ENCODE results near the gene FOSL1. TPM values are rescaled to one million over a fixed set of nuclear protein-coding genes. Genes with fewer than 3 reads are reported as not detected.

Gene FOSL1
- total and polyA plus RNA-seq, 2 donors (not counting 3 experiments of a cell fraction or from before 2014, with no cell fraction given) = 18.1 to 53.8 TPM

DNA sequence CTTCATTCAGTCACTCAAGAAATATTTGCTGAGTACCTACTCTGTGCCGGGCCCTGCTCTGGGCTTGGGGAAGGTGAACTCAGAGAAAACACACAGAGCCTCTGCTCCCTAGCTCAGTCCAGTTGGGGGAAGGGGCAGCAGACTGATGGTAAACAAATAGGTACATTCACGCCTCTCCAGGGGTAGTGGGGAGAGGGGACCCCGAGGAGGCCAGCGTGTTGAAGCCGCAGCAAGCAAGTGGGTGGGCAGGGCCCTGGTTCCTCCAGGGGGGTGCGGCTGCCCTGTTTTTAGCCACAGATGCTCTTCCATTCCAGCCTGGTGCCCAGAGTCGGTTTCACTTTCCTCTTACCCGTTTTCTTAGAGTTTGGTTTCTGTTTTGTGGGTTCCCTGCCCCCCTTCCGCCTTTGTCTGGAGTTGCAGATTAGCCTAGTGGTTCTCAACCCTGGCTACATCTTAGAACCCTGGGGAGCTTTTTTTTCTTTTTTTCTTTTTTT lies 27.8 kb upstream of the FOSL1 start:
- ChIA-PET CTCF (interaction anchor here (0.8 to 1.0 kb wide), 2 partner anchors 13 to 43 kb away, joined by 3 read pairs; no protein-coding TSS in a partner anchor), POLR2A (no interaction called here)
- Histone ChIP-seq H3K4me3 (replicated peaks in 1 of 3; ENCODE audit: insufficient read depth in 1 of 3, low read depth in 1 of 3, low read length in 3 of 3) (no peak overlapping the region), H3K4me2 (ENCODE audit: insufficient read depth, low read length) (no peak overlapping the region), H4K20me1 (replicated peaks; ENCODE audit: control insufficient read depth, extremely low read depth, insufficient read depth, low read length) (no peaks in the 10 kb centered on the region), H3K36me3 (ENCODE audit: control insufficient read depth in 2 of 2, extremely low read depth in 1 of 2, insufficient read depth in 2 of 2, low read length in 2 of 2) (peaks cover 0 to 3% of the 10 kb centered on the region in 2 experiments), H3K9ac (replicated peaks; ENCODE audit: extremely low read depth, insufficient read depth, low read length) (no peak overlapping the region), H3K79me2 (ENCODE audit: control insufficient read depth, insufficient read depth, low read length) (no peaks in the 10 kb centered on the region), H3K27ac (ENCODE audit: insufficient read depth, low read depth, low read length) (no peak overlapping the region), H3K9me3 (replicated peaks; ENCODE audit: control insufficient read depth, insufficient read depth, low read length) (no peaks in the 10 kb centered on the region), H3K4me1 (ENCODE audit: control insufficient read depth, extremely low read depth, insufficient read depth, low read length) (no peaks in the 10 kb centered on the region), H3K9me1 (replicated peaks; ENCODE audit: control insufficient read depth, extremely low read depth, insufficient read depth, low read length) (no peaks in the 10 kb centered on the region), H3K27me3 (ENCODE audit: control insufficient read depth in 2 of 2, insufficient read depth in 2 of 2, low read length in 2 of 2) (no peaks in the 10 kb centered on the region), H2AFZ (ENCODE audit: low read depth, low read length) (no peak overlapping the region)
- intact Hi-C loops (cut with micrococcal nuclease) = no loop called here
- no peak for FAIRE-seq
- DNase-seq (ENCODE audit: low read depth, low spot score) = no peak
- BruUV-seq (replicated peaks) = no TSS peak
- dilution Hi-C loops (cut with MboI; ENCODE audit: extremely low pct_ligation_motif_present, low sequenced_read_pairs) = no loop called here
- TF ChIP-seq POLR2AphosphoS5 (IDR thresholded peaks at IDR 0.05; ENCODE audit: insufficient read depth, low read depth, low read length) = no peak
- no peak for TF ChIP-seq POLR2A (IDR thresholded peaks at IDR 0.05; ENCODE audit: low read depth, low read length)
- TF ChIP-seq JUN (IDR thresholded peaks at IDR 0.05; ENCODE audit: borderline replicate concordance, insufficient read depth, insufficient read length, low read depth) = no peak
- TF ChIP-seq GATA2 (IDR thresholded peaks at IDR 0.05; ENCODE audit: insufficient read depth, insufficient read length, low read depth, low read length) = no peak
- TF ChIP-seq FOS (IDR thresholded peaks at IDR 0.05; ENCODE audit: borderline replicate concordance, insufficient read depth, low read length) = no peak
- TF ChIP-seq, protein P1, sequence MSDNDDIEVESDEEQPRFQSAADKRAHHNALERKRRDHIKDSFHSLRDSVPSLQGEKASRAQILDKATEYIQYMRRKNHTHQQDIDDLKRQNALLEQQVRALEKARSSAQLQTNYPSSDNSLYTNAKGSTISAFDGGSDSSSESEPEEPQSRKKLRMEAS (IDR thresholded peaks at IDR 0.05; ENCODE audit: insufficient read depth, insufficient read length) = no peak
- TF ChIP-seq CTCF (IDR thresholded peaks at IDR 0.05; ENCODE audit: extremely low read depth in 1 of 2, insufficient read depth in 1 of 2, low read depth in 1 of 2, low read length in 2 of 2) = no peak
- TF ChIP-seq MYC (IDR thresholded peaks at IDR 0.05; ENCODE audit: low read depth, low read length) = no peak
- no peak for TF ChIP-seq EZH2 (IDR thresholded peaks at IDR 0.05; ENCODE audit: borderline replicate concordance, low read depth, low read length, severe bottlenecking)

Data from endothelial cell of umbilical vein (primary cell).